Body of pancreas (tissue), 4 donors: ENCODE measurements around the gene HDDC3.

Source experiments
- CTCF ChIP-seq, 7 experiments: fragments of 450-650 bp in 4 of 7; fragments of 200-600 bp in 3 of 7; sonication (generic) in 3 of 7; IDR thresholded peaks; one replicate each; pipeline ENCODE4 v1.5.1; 2016 to 2019; ENCODE audit warnings: antibody characterized with exemption in 7 of 7
- POLR2A ChIP-seq, 3 donors: fragments of 450-650 bp; IDR thresholded peaks; one replicate each; pipeline ENCODE4 v1.6.1; 2016; ENCODE audit warnings: antibody characterized with exemption in 3 of 3, mild to moderate bottlenecking in 2 of 3

- TF ChIP-seq CTCF (IDR thresholded peaks at IDR 0.05) = no peak
- peak in 1 of 3 donors; percentile 7 for TF ChIP-seq POLR2A (IDR thresholded peaks at IDR 0.05)
Measured at GRCh38 chr15:90957031-90957790, 24.9 kb upstream of the HDDC3 start.
